Body of pancreas (tissue), 4 donors: ENCODE results near the gene RBMX. TPM values are rescaled to one million over a fixed set of nuclear protein-coding genes. Genes with fewer than 3 reads are reported as not detected.
"Not testable (repeated sequence)": the region's sequence is repeated elsewhere in the genome, so short reads cannot be mapped to it uniquely, and the experiment has no call there.

Experiments
- ATAC-seq: fragments of 150-250 bp; one replicate; pipeline ENCODE4 v1.9.1; 2016
- DNase-seq, 4 donors: peaks; one replicate each; pipeline ENCODE4 v3.0.0-alpha.2; 2019
- H3K27ac ChIP-seq, 4 donors: fragments of 200-600 bp; sonication (generic); 1 replicate in 3 of 4; 2 replicates in 1 of 4; pipeline versions ENCODE4 v1.5.1 to v1.6.1; 2016 to 2019; ENCODE audit warnings: mild to moderate bottlenecking in 1 of 4, mixed read lengths in 1 of 4, moderate library complexity in 1 of 4
- H3K27me3 ChIP-seq, 2 donors: fragments of 200-600 bp; sonication (generic); one replicate each; pipeline ENCODE4 v1.6.0; 2016; ENCODE audit warnings: mild to moderate bottlenecking in 1 of 2
- H3K36me3 ChIP-seq, 2 donors: fragments of 200-600 bp; sonication (generic); replicated peaks in 1 of 2; 2 replicates each; pipeline ENCODE4 v1.5.1; 2016; ENCODE audit warnings: low read depth in 2 of 2; ENCODE audit not compliant: insufficient read depth in 1 of 2
- H3K4me1 ChIP-seq: fragments of 200-600 bp; sonication (generic); one replicate; pipeline ENCODE4 v1.6.0; 2016
- H3K4me3 ChIP-seq, 2 donors: fragments of 200-600 bp; sonication (generic); 1 replicate in 1 of 2; 2 replicates in 1 of 2; pipeline ENCODE4 v1.5.1; 2016 to 2019
- H3K9me3 ChIP-seq, 3 donors: fragments of 200-600 bp; sonication (generic); 1 replicate in 2 of 3; 2 replicates in 1 of 3; pipeline ENCODE4 v1.5.1; 2016
- CTCF ChIP-seq, 7 experiments: fragments of 450-650 bp in 4 of 7; fragments of 200-600 bp in 3 of 7; sonication (generic) in 3 of 7; IDR thresholded peaks; one replicate each; pipeline ENCODE4 v1.5.1; 2016 to 2019; ENCODE audit warnings: antibody characterized with exemption in 7 of 7
- POLR2A ChIP-seq, 3 donors: fragments of 450-650 bp; IDR thresholded peaks; one replicate each; pipeline ENCODE4 v1.6.1; 2016; ENCODE audit warnings: antibody characterized with exemption in 3 of 3, mild to moderate bottlenecking in 2 of 3
- WGBS, 2 donors: methylation state at CpG; one replicate each; pipeline ENCODE4 v1.1.5; 2017; 5-methylcytosine and 5-hydroxymethylcytosine counted together
- intact Hi-C: fragments of 100-400 bp; cut with DNase I; formaldehyde crosslinking; loops from one replicate; pipeline ENCODE4 v1.15.1; 2023
- total RNA-seq, 2 donors: library from RNA; depleted of rRNA; stranded (reverse); fragments of >200 nt; gene quantifications; one replicate each; pipeline ENCODE4 v1.1.0, GENCODE V29; 2016

The RBMX gene
- total RNA-seq, 2 donors from 2014 or later, result 120 to 150 TPM

GRCh38 chrX:136892412-136892811 is 11.9 kb upstream of the RBMX start:
- ATAC-seq (no peak), DNase-seq (no peak)
- Histone ChIP-seq H3K27me3 (no peaks in the 10 kb centered on the region), H3K9me3 (no peaks in the 10 kb centered on the region), H3K36me3 (no peaks in the 10 kb centered on the region), H3K4me3 (no peak overlapping the region), H3K27ac (no peak overlapping the region), H3K4me1 (no peaks in the 10 kb centered on the region)
- intact Hi-C loops, result no loop called here
- TF ChIP-seq CTCF (IDR thresholded peaks at IDR 0.05), result no peak
- no peak for TF ChIP-seq POLR2A (IDR thresholded peaks at IDR 0.05)
- WGBS, 2 donors, result 89 to 100% methylated on average over 3 of the region's 3 CpGs

GRCh38 chrX:136890596-136890995 is 10.1 kb upstream of the RBMX start:
- ATAC-seq, DNase-seq, H3K9me3 ChIP-seq, H3K4me3 ChIP-seq, H3K27me3 ChIP-seq, H3K36me3 ChIP-seq, intact Hi-C loops, H3K27ac ChIP-seq, H3K4me1 ChIP-seq: not testable (repeated sequence)
- 86 to 95% methylated on average over 6 of the region's 6 CpGs for WGBS, 2 donors

- WGBS, 2 donors, result 93 to 96% methylated on average over 6 to 7 of the region's 7 CpGs
- intact Hi-C loops, result no loop called here
Observed at GRCh38 chrX:136889269-136889668, 8.7 kb upstream of the RBMX start.

GRCh38 chrX:136880003-136880451 is 498 bp downstream of the RBMX start:
- TF ChIP-seq POLR2A (IDR thresholded peaks at IDR 0.05) (no peak), CTCF (IDR thresholded peaks at IDR 0.05) (no peak)
- H3K4me1 ChIP-seq, result peaks cover 11% of the 10 kb centered on the region
- peak overlapping the region; percentile 45 to 72 for H3K4me3 ChIP-seq
- intact Hi-C loops, result no loop called here
- no peaks in the 10 kb centered on the region for H3K36me3 ChIP-seq
- DNase-seq (peak; percentile 21 to 36 (median 26)), ATAC-seq (peak; percentile 25)
- WGBS, 2 donors, result 0% methylated on average over 15 to 25 of the region's 32 CpGs
- no peaks in the 10 kb centered on the region for H3K9me3 ChIP-seq
- H3K27me3 ChIP-seq, result no peaks in the 10 kb centered on the region
- peak overlapping the region; percentile 80 to 94 (median 90) for H3K27ac ChIP-seq

More at GRCh38 chrX:136889269-136889668, 8.7 kb upstream of the RBMX start:
- H3K9me3 ChIP-seq, result no peaks in the 10 kb centered on the region
- no peak overlapping the region for H3K4me3 ChIP-seq
- DNase-seq (no peak), ATAC-seq (no peak)
- TF ChIP-seq POLR2A (IDR thresholded peaks at IDR 0.05) (no peak), CTCF (IDR thresholded peaks at IDR 0.05) (no peak)
- no peak overlapping the region for H3K27ac ChIP-seq
- H3K27me3 ChIP-seq, result no peaks in the 10 kb centered on the region
- H3K36me3 ChIP-seq, result no peaks in the 10 kb centered on the region
- H3K4me1 ChIP-seq, result no peaks in the 10 kb centered on the region

- Histone ChIP-seq H3K27ac (peak overlapping the region in 3 of 4 donors; percentile 90 to 94 (median 91)), H3K4me3 (peak overlapping the region; percentile 45 to 72), H3K27me3 (no peaks in the 10 kb centered on the region), H3K4me1 (peaks cover 11% of the 10 kb centered on the region), H3K9me3 (no peaks in the 10 kb centered on the region), H3K36me3 (no peaks in the 10 kb centered on the region)
- WGBS, 2 donors, result 1 to 2% methylated on average over 10 of the region's 10 CpGs
- ATAC-seq, result no peak
- TF ChIP-seq CTCF (IDR thresholded peaks at IDR 0.05) (no peak), POLR2A (IDR thresholded peaks at IDR 0.05) (no peak)
- intact Hi-C loops, result no loop called here
- no peak for DNase-seq
Observed at GRCh38 chrX:136879001-136879687, 1.4 kb downstream of the RBMX start.
